ENCODE data around the gene NUDT16L1.

DNA sequence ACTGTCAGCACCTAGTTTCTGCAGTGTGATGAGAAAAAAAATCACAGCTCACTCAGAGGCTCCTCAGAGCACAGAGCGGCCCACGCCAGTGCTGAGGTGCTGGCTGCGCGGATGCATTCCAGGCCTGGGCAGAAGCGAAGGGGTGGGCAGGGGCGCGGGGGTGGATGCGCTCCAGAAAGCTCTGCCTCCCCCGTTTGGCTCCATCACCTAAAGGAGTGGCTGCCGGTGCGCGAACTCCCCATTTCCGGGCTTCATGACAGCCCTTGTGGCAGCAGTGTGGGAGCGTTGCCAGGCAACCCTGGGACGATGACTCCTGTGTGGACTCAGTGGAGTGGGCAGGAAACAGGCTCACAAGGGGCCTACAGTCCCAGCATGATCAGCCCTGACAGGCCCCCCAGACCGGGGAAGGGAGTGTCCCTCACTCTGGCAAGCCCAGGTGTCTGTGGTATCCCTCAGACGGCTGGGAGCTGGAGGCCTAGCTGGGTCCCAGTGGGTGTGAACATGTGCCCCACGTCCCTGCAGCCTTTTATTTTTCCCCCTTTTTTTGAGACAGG, 32.8 kb upstream of the NUDT16L1 start:
- TF ChIP-seq, protein P1, sequence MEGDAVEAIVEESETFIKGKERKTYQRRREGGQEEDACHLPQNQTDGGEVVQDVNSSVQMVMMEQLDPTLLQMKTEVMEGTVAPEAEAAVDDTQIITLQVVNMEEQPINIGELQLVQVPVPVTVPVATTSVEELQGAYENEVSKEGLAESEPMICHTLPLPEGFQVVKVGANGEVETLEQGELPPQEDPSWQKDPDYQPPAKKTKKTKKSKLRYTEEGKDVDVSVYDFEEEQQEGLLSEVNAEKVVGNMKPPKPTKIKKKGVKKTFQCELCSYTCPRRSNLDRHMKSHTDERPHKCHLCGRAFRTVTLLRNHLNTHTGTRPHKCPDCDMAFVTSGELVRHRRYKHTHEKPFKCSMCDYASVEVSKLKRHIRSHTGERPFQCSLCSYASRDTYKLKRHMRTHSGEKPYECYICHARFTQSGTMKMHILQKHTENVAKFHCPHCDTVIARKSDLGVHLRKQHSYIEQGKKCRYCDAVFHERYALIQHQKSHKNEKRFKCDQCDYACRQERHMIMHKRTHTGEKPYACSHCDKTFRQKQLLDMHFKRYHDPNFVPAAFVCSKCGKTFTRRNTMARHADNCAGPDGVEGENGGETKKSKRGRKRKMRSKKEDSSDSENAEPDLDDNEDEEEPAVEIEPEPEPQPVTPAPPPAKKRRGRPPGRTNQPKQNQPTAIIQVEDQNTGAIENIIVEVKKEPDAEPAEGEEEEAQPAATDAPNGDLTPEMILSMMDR (IDR thresholded peaks at IDR 0.05; ENCODE audit: low read length) = no peak
- TF ChIP-seq EZH2 (IDR thresholded peaks at IDR 0.05; ENCODE audit: borderline replicate concordance, low read length) = no peak
